Stimulated activated CD8-positive, alpha-beta memory T cell treated with anti-CD3 and anti-CD28 coated beads, Interleukin-2, amount 100 ng/mL, for 48 hours (primary cell): Measurements from ENCODE around the gene UBE3A.
A peak's percentile ranks its signal among the peaks of the same experiment; 100 is the strongest.
"Not testable (repeated sequence)": the region's sequence is repeated elsewhere in the genome, so short reads cannot be mapped to it uniquely, and the experiment has no call there.

Source experiments
- DNase-seq, 2 donors: peaks; one replicate each; pipeline ENCODE4 v3.0.0-alpha.2; 2020; ENCODE audit warnings: low read depth in 2 of 2

UBE3A gene

GRCh38 chr15:25438601-25439368, at the start of gene UBE3A:
Gene UBE3A (minus strand): TSS chr15:25439024. CDS start chr15:25409107, 29,917 bp downstream.
- DNase-seq = peak; percentile 81 to 87

GRCh38 chr15:25487226-25487884, 48.5 kb upstream of the UBE3A start:
- no peak for DNase-seq

DNA sequence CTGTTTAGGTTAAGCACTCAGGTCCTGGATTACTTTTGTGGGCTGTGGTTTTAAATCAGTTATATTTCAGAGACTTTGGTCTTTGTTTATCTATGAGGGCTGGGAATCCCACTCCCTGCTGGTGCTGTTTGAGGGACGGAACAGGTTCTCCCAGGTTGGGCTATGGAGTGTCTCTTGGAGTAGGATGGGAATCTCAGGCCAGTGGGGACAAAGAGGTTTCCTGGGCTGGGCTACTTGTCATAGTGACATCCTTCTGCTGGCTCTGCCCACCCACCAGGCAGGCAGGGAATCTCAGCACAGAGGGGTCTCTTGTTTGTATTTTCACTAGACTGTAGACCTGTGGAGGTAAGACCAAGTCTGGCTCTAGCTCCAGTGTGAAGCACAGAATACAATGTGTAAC, 47.2 kb upstream of the UBE3A start:
- no peak for DNase-seq

- no peak for DNase-seq
Observed at GRCh38 chr15:25481208-25481859, 42.5 kb upstream of the UBE3A start.

DNA sequence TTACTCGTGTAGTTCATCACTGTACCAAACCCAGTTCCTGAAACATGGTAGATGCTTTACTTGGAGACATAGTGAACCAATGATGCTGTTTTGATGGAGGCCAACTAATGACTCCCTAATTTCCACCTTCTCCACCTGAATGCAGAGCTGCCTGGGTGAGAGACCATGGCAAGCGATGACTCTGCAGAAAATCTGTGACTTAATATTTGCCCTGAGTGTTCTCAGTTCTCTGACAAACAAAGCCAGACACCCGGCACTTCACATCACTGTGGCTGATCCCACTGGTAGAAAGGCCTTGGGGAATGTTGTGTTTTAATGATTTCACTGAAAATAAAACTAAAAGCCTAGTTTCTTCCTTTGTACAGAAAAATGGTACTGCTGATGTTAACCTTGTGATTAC, 39.5 kb upstream of the UBE3A start:
- no peak for DNase-seq

DNA sequence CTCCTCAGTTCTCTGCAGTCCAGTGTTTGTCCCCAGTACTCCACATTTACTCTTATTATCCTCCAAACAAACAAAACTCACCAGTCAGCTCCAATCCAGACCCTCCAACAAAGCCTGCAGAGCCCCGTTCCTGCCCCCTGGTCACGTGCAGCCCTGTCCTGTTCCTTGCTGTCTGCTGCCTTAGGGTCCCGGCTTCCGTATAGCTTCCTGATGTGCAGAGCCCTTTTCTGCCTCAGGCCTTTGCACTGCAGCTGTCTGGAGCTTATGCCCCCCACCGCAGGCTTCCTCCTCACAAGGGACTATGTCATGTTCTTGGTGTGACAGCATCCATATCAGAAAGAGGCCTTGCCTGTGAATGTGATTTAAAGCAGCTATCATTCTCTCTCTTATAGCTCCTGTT, 39.0 kb upstream of the UBE3A start:
- DNase-seq = no peak

DNA sequence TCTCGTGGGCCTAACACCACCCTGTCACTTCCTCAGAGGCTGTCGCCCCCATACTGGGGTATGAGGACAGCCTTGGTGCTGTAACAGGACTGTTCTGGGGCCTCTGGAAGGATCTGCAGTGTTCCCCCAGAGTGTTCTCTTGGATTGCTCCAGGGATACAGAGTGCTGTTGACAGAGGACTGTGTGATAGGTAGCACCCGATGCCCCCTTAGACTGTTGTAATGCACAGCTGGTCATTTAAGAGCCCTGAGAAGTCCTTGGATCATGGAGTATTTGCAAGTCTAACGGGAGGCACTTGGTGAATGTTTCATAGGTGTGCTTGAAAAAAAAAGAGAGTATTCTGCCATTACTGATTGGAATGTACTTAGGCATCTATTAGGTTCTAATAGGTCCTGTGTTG, 35.4 kb upstream of the UBE3A start:
- no peak for DNase-seq

DNA sequence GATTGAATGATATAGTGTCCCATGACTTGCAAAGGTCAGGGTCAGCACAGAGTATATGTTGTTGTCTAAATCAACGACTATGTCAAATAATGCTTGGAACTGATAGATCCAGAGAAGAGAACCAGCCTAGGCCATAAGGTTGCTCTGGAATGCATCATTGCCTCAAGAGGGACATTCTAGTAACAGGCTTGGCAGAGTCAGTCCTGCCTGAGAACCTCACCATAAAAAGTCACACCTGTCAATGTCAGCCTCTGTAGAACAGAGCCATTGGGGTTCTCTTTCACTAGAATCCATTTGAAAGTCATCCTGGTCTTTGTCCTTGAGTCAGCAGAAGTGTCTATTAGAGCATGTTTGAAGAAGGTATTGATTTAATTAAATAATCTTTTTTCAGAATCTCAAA, 31.4 kb upstream of the UBE3A start:
- DNase-seq = no peak

GRCh38 chr15:25469377-25469776, 30.6 kb upstream of the UBE3A start:
- DNase-seq = no peak

DNA sequence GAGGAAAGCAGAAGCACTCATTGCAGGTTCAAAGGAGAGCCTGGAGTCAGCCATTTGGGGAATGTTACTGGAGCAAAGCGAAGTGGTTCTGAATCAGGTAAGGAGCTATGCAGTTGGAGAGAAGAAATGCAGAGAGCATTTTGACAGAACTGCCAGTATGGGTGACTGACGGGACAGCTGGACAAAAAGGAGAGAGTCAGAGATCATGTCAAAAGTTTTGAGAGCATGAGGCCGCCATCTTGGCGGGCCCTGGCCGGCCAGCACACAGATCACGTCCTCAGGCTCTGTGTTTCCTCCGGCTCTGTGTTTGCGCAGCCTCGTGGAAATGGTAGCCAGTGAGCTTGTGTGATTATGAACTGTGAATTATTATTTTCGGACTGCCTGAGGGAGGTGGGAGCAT, 29.8 kb upstream of the UBE3A start:
- DNase-seq = no peak

GRCh38 chr15:25465835-25466234, 27.0 kb upstream of the UBE3A start:
- DNase-seq = no peak

GRCh38 chr15:25464784-25465183, 26.0 kb upstream of the UBE3A start:
- no peak for DNase-seq

GRCh38 chr15:25464383-25464782, 25.6 kb upstream of the UBE3A start:
- DNase-seq = no peak

DNA sequence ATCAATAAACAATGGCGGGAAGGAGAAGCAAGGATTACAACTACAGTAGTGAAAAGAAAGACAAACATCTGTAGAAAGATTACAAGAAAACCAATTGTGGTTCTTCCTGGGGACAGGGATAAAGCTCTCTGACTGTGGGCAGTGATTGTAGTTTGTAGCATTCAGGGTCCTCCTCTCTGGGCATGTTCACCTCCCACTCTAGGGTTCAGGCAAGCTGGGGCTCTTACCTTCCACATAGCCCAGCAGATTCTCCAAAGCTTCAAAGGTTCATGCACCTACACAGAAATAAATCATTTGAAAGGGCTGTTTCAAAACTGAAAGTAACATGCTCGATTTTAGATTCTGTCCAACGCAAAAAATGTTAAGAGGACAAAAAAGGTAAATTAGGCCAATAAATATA, 17.4 kb upstream of the UBE3A start:
- DNase-seq = no peak

- no peak for DNase-seq
Observed at GRCh38 chr15:25455226-25455625, 16.4 kb upstream of the UBE3A start.

DNA sequence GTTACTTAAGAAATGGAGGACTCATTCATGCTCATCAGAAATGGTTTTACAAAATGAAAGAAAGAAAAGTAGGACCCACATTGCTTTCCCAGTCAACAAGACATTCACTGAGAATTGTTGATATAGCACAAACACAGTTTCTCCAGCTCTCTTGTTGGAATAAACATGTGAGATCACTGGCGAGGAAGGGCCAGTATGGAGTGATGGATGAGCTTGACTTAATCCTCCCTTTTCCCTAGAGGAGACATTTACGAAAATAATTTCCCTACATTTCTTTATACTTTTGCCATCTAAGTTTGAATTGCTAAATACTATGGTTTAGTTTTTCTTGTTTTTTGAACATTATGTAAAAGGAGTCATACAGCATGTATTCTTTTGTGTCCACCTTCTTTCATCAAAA, 15.9 kb upstream of the UBE3A start:
- DNase-seq = no peak

DNA sequence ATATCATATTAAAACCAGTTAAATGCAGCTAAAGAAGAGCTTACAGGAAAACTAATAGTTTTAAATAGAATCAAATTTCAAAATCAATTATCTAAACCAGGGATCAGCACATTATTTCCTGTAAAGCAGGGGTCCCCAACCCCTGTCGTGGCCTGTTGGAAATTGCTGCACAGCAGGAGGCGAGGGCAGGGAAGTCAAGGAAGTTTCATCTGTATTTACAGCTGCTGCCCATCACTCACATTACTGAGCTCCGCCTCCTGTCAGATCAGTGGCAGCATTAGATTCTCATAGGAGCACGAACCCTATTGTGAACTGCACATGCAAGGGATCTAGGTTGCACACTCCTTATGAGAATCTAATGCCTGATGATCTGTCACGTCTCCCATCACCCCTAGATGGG, 14.4 kb upstream of the UBE3A start:
- not testable (repeated sequence) for DNase-seq

DNA sequence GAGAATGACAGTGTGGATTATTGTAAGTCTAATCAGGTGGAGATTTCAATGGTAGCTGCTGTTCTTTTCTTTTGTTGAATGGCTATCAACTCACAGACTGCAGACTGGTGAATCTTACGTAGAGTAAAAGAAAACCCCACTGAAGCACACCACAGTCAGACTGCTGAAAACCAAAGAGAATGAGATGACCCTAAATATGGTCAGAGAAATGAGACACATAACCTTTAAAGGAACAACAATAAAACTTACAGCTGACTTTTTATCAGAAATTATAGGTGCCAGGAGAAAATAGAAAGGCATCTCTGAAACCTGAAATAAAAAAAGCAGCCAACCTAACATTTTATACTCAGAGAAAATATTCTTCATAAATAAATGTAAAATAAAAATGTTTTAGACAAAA, 12.7 kb upstream of the UBE3A start:
- DNase-seq = no peak

GRCh38 chr15:25450163-25450562, 11.3 kb upstream of the UBE3A start:
- no peak for DNase-seq

- DNase-seq = no peak
Observed at GRCh38 chr15:25446076-25446475, 7.3 kb upstream of the UBE3A start.

DNA sequence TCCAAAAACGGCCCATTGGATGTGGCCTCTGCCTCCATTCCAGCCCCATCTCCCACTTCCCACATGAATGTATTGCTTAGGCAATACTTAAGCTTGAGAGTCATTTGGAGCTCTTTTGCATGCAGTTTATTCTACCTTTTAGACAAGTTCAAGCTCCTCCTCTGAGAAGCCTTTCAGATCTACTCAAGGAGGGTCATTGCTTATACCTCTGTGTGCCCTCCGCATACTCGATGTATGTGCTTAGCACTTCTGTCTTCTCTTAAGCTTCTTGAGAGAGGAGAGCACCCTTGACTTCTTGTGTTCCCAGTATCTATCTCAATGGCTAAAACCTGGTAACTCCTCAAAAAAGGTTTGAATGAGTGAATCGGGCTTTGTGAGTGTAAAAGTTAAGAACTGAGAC, 6.6 kb upstream of the UBE3A start:
- DNase-seq = no peak

DNA sequence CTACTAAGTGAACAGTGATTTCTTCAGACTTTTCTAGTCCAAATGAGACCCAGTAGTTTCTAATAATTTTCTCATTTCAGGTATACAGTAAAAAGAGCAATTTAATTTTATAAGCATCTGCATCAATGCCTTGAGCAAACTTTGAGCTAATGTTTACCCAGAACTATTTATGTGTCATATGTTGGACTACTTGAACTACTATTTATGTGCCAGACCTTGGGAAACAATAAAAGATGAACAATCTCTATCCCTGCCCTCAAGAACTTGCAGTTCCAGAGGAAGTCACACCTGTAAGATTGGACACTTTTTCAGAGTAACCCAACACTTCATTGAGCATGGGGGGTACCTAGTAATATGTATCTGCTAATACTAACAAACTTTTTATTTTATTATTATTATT, 2.3 kb upstream of the UBE3A start:
- no peak for DNase-seq

- DNase-seq = peak in 1 of 2 donors; percentile 2
Observed at GRCh38 chr15:25439369-25439836, 579 bp upstream of the UBE3A start.
